ENCODE measurements around the gene C10orf95. TPM values are rescaled to one million over a fixed set of nuclear protein-coding genes. Genes with fewer than 3 reads are reported as not detected.
A peak's percentile ranks its signal among the peaks of the same experiment; 100 is the strongest.

C10orf95 gene
- total RNA-seq, 4 donors from 2014 or later = not detected

DNA sequence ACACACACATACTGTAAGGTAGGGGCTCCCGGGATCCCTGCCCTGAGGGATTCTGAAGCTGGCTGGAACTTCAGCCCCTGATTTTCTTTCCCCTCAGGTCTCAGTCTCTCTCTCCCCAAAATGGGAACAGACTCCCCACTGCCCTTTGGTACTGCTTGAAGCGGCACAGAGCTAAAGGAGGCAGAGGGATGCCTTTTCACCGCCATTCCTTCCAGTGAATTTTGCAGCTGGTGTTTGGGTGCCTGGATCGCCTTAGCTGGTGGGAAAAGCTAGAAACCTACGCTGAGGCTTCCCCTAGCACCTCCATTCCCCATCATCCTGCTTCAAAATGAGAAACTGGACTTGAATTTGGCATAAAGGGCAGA, 16.2 kb downstream of the C10orf95 start:
- Histone ChIP-seq H3K36me3 (no peaks in the 10 kb centered on the region), H3K4me3 (peak overlapping the region in 1 of 2 donors; percentile 21), H3K4me1 (peaks cover 0 to 39% (median 6%) of the 10 kb centered on the region in 3 donors), H3K9me3 (no peaks in the 10 kb centered on the region), H3K27ac (no peak overlapping the region), H3K27me3 (peaks cover 44% of the 10 kb centered on the region)
- WGBS, 2 donors (ENCODE audit: low coverage in 1 of 2) = no CpG with 5 or more reads among the region's 5 CpGs
- TF ChIP-seq CTCF (IDR thresholded peaks at IDR 0.05) = no peak
- no peak for ATAC-seq

DNA sequence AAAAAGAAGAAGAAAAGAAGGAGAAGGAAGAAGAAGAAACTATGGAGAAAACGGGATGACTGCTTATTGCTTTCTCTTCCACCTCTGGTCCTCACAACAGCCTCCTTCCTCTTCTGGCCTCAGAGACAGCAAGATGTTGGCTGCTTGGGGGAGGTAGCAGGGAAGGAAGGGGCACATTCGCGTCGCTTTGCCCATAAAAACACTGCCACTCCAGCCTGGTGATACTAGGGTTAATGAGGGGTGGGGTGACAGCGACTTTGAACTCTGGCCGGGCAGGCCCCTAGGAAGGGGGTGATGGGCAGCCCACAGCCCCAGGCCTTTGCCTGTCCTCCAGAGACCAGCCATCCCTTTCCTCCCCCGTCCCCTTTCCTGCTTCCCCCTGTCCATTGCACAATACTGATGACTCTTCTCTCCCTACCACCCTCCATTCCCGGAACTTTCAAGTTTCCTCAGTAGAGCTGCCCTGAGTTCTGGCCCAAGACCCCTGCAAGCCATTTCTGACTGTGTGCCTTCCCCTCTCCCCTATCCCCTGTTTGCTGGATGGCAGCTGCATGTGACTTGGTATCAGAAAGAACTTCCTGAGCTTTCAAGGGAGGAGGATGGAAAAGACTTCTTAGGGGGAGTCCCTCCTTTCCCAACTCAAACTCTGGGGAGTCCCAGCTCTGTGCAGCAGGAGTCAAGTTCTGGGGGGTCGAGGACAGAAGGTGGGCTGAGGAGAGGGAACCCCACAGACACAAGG, 16.8 kb downstream of the C10orf95 start:
- H3K27ac ChIP-seq = no peak overlapping the region
- WGBS, 2 donors (ENCODE audit: low coverage in 1 of 2) = 32 to 39% methylated on average over 3 to 7 of the region's 9 CpGs
- peak; percentile 23 for TF ChIP-seq POLR2AphosphoS5 (IDR thresholded peaks at IDR 0.05)
- no peak for TF ChIP-seq CTCF (IDR thresholded peaks at IDR 0.05)
- no peak for TF ChIP-seq POLR2A (IDR thresholded peaks at IDR 0.05)
- no peak for TF ChIP-seq EP300 (IDR thresholded peaks at IDR 0.05)
- H3K4me1 ChIP-seq = peaks cover 0 to 40% (median 6%) of the 10 kb centered on the region in 3 donors
- peaks cover 42% of the 10 kb centered on the region for H3K27me3 ChIP-seq
- no peaks in the 10 kb centered on the region for H3K9me3 ChIP-seq
- no peaks in the 10 kb centered on the region for H3K36me3 ChIP-seq
- H3K4me3 ChIP-seq = no peak overlapping the region
- no peak for ATAC-seq

- TF ChIP-seq CTCF (IDR thresholded peaks at IDR 0.05) (no peak), EP300 (IDR thresholded peaks at IDR 0.05) (no peak), POLR2AphosphoS5 (IDR thresholded peaks at IDR 0.05) (no peak), POLR2A (IDR thresholded peaks at IDR 0.05) (no peak)
- H3K4me3 ChIP-seq = no peak overlapping the region
- H3K36me3 ChIP-seq = no peaks in the 10 kb centered on the region
- peaks cover 41% of the 10 kb centered on the region for H3K27me3 ChIP-seq
- no peak for ATAC-seq
- peaks cover 0 to 40% (median 6%) of the 10 kb centered on the region in 3 donors for H3K4me1 ChIP-seq
- WGBS, 2 donors (ENCODE audit: low coverage in 1 of 2) = no CpG with 5 or more reads among the region's 5 CpGs
- H3K9me3 ChIP-seq = no peaks in the 10 kb centered on the region
- H3K27ac ChIP-seq = no peak overlapping the region
These were observed 17.7 kb downstream of the C10orf95 start for GRCh38 chr10:102433619-102434046.

DNA sequence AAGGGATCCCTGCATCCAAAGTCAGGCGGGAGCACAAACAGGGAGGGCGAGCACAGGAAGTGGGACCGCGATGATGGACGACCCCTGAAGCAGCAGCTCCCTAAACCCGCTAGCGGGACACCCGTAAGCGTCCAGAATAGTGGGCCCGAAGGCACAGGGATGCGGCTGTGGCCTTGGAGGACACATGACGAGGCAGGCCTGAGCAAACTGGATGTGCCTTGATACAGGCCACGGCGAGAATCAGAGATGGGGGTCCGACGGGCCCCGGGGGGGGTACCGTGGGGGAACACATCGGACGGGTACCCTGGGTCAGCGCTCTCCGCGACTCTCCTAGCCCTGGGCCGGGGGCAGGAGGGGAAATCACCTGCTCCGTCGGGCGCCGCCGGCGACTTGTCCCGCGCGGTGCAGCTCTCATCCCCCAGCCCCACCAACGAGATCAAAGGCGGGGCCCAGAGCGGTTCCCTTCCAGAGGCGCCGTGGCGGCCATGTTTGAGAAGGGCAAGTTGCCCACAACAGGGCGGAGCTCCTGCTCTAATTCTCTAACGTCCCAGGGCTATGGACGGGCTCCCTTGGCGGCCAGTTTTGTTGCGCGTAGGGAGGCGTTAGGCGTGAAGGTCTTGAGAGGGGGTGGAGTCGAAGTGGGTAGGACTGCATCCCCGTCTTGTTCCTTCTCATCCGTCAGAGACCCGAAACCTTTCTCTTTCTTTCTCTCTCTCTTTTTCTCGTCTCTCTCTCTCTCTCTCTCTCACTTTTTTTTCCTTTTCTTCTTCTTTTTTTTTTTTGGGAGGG, 19.0 kb downstream of the C10orf95 start, which contains the start of gene CUEDC2:
Gene CUEDC2 (minus strand): TSS at position 413 of the 789 bp plus-strand sequence. CDS start 7,386 bp downstream, outside the sequence.
- Histone ChIP-seq H3K36me3 (no peaks in the 10 kb centered on the region), H3K4me1 (peaks cover 0 to 40% (median 6%) of the 10 kb centered on the region in 3 donors), H3K9me3 (no peaks in the 10 kb centered on the region), H3K4me3 (peak within 1 kb of the TSS; percentile 73 to 94), H3K27ac (peak within 1 kb of the TSS; percentile 59 to 88 (median 84)), H3K27me3 (peaks cover 40% of the 10 kb centered on the region)
- WGBS, 2 donors (ENCODE audit: low coverage in 1 of 2) = 0% methylated on average over 1 to 10 of the region's 52 CpGs
- TF ChIP-seq EP300 (IDR thresholded peaks at IDR 0.05) = no peak
- peak; percentile 37 to 43 for TF ChIP-seq POLR2A (IDR thresholded peaks at IDR 0.05)
- peak in 1 of 4 experiments; percentile 7 for TF ChIP-seq CTCF (IDR thresholded peaks at IDR 0.05)
- peak; percentile 66 for TF ChIP-seq POLR2AphosphoS5 (IDR thresholded peaks at IDR 0.05)
- ATAC-seq = peak; percentile 96

All from gastroesophageal sphincter (tissue), 4 donors.